Measurements from ENCODE around the gene CCDC142. TPM values are rescaled to one million over a fixed set of nuclear protein-coding genes. Genes with fewer than 3 reads are reported as not detected.

Gene CCDC142
- total and polyA plus RNA-seq, 4 donors = 5.5 to 25.5 (median 13.0) TPM

DNA sequence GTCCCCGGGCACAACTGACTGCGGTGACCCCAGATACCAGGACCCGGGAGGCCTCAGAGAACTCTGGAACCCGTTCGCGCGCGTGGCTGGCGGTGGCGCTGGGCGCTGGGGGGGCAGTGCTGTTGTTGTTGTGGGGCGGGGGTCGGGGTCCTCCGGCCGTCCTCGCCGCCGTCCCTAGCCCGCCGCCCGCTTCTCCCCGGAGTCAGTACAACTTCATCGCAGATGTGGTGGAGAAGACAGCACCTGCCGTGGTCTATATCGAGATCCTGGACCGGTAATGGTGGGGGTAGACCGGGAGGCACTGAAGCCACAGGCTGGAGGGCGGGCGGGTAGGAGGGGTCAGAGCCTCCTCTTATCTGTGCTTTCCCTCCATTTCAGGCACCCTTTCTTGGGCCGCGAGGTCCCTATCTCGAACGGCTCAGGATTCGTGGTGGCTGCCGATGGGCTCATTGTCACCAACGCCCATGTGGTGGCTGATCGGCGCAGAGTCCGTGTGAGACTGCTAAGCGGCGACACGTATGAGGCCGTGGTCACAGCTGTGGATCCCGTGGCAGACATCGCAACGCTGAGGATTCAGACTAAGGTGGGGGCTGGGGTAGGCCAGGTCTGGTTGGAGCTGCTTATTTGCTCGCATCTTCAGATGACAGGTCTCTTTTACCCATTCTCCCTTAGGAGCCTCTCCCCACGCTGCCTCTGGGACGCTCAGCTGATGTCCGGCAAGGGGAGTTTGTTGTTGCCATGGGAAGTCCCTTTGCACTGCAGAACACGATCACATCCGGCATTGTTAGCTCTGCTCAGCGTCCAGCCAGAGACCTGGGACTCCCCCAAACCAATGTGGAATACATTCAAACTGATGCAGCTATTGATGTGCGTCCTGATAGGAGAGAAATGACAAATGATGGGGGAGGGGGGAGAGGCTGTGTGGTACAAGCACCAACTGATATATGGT is 47.7 kb upstream of the CCDC142 start:
- ATAC-seq (ENCODE audit: insufficient read depth, low FRiP score) = no peak

DNA sequence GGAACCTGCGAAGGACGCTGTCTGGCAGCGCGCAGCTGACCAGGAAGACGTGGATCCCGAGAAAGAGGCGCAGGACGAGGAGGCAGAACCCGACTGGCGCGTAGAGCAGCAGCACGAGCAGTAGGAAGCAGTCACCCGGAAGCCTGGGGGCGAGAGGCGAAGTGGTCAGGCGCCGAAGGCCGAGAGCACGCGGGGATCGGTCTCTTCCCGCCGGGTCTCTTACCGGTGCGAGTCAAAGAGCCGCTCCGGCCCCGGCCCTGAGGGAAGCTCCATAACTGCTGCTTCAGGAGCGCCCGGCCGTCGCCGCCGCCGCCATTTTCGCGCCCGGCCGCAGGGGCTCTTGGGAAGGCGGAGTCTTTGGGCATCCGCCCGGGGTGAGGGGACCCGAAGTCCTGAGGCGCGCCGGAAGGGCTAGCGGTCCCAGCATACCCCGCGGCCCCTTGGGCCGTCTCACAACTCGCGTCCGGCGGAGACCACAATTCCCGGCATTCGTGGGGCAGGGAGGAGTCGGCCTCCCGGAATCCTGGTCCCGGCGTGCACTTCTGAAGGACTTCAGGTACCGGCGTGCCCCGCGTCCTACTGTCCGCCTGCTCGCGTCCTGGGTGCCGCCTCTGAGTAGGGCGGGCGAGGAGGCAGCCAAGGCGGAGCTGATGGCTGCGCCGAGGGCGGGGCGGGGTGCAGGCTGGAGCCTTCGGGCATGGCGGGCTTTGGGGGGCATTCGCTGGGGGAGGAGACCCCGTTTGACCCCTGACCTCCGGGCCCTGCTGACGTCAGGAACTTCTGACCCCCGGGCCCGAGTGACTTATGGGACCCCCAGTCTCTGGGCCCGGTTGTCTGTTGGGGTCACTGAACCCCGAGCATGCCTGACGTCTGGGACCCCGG is 46.8 kb upstream of the CCDC142 start, which contains the start of the genes AUP1 and HTRA2:
TSS of gene AUP1 (minus strand) at position 350 of the 882 bp plus-strand sequence. CDS start at position 273, 77 bp downstream.
TSS of gene HTRA2 (plus strand) at position 577 of the 882 bp plus-strand sequence. CDS start at position 651, 74 bp downstream.
- Histone ChIP-seq H3K4me1 (ENCODE audit: control insufficient read depth in 5 of 5, insufficient read depth in 5 of 5, low read length in 5 of 5) (peaks cover 8 to 23% (median 11%) of the 10 kb centered on the region in 5 donors), H3K9ac (ENCODE audit: insufficient read depth in 1 of 2, low read length in 2 of 2) (peak within 1 kb of the TSS; percentile 84 to 90), H3K27me3 (ENCODE audit: control insufficient read depth in 3 of 3, insufficient read depth in 3 of 3, low read length in 2 of 3) (no peaks in the 10 kb centered on the region), H3K36me3 (ENCODE audit: control insufficient read depth in 4 of 4, insufficient read depth in 4 of 4, low read length in 4 of 4) (peaks cover 14 to 44% (median 35%) of the 10 kb centered on the region in 4 donors), H3K9me3 (ENCODE audit: control insufficient read depth in 4 of 4, insufficient read depth in 3 of 4, low read length in 3 of 4) (no peaks in the 10 kb centered on the region), H3K27ac (ENCODE audit: low read depth in 1 of 2, low read length in 1 of 2) (peak within 1 kb of the TSS; percentile 87 to 97), H3K4me3 (peak within 1 kb of the TSS; percentile 99)
- TF ChIP-seq, protein P1, sequence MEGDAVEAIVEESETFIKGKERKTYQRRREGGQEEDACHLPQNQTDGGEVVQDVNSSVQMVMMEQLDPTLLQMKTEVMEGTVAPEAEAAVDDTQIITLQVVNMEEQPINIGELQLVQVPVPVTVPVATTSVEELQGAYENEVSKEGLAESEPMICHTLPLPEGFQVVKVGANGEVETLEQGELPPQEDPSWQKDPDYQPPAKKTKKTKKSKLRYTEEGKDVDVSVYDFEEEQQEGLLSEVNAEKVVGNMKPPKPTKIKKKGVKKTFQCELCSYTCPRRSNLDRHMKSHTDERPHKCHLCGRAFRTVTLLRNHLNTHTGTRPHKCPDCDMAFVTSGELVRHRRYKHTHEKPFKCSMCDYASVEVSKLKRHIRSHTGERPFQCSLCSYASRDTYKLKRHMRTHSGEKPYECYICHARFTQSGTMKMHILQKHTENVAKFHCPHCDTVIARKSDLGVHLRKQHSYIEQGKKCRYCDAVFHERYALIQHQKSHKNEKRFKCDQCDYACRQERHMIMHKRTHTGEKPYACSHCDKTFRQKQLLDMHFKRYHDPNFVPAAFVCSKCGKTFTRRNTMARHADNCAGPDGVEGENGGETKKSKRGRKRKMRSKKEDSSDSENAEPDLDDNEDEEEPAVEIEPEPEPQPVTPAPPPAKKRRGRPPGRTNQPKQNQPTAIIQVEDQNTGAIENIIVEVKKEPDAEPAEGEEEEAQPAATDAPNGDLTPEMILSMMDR (IDR thresholded peaks at IDR 0.05; ENCODE audit: control extremely low read depth, extremely low read depth) = no peak
- 0% methylated on average over 72 to 87 of the region's 87 CpGs for whole genome bisulfite sequencing, 2 donors
- DNase-seq (peak; percentile 99), ATAC-seq (ENCODE audit: insufficient read depth, low FRiP score) (peak; percentile 97)

More for the DNA sequence above, 47.7 kb upstream of the CCDC142 start:
- Histone ChIP-seq H3K9me3 (ENCODE audit: control insufficient read depth in 4 of 4, insufficient read depth in 3 of 4, low read length in 3 of 4) (no peaks in the 10 kb centered on the region), H3K4me1 (ENCODE audit: control insufficient read depth in 5 of 5, insufficient read depth in 5 of 5, low read length in 5 of 5) (peaks cover 8 to 23% (median 11%) of the 10 kb centered on the region in 5 donors), H3K27me3 (ENCODE audit: control insufficient read depth in 3 of 3, insufficient read depth in 3 of 3, low read length in 2 of 3) (no peaks in the 10 kb centered on the region), H3K36me3 (ENCODE audit: control insufficient read depth in 4 of 4, insufficient read depth in 4 of 4, low read length in 4 of 4) (peaks cover 14 to 44% (median 34%) of the 10 kb centered on the region in 4 donors), H3K4me3 (peak overlapping the region; percentile 69), H3K9ac (ENCODE audit: insufficient read depth in 1 of 2, low read length in 2 of 2) (peak overlapping the region in 1 of 2 donors; percentile 62), H3K27ac (ENCODE audit: low read depth in 1 of 2, low read length in 1 of 2) (peak overlapping the region; percentile 67 to 81)
- peak; percentile 43 to 61 (median 56) for DNase-seq
- TF ChIP-seq, protein P1 (IDR thresholded peaks at IDR 0.05; ENCODE audit: control extremely low read depth, extremely low read depth) = no peak
- WGBS, 2 donors = 3 to 4% methylated on average over 50 to 54 of the region's 54 CpGs

DNA sequence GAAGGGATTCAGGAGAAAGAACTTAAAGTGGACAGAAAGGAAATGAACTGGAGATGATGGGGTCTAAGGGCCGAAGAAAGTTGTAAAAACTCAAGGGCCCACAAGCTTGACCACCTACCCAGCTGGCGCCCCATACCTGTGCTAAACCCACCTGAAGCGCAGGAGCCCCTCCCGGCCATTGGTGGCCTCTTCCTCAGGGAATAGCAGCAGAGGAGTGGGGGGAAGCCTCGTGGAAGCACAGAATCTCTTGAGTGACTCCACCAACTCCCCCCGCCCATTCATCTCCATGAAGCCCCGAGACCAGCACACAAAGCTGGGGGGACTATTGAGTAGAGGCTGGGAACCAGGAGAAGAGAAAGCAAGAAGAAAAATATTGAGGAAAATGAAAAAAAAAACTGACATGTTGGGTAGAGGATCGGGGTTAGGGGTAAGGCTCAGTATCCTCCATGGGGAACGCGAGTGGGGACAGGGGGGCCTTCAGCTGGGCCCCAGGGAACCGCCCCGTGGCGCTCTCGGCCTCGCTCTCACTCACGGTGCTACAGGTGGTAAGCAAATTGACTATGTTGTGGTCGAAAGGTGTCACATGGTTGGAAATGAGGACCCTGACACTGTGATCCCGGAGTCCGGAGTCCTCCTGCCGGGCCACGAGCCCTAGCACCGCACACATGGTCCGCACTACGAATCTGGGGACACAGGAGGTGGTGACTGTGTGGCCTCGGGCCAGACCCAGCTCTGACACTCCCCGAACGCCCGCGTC is 46.0 kb upstream of the CCDC142 start:
- Histone ChIP-seq H3K4me1 (ENCODE audit: control insufficient read depth in 5 of 5, insufficient read depth in 5 of 5, low read length in 5 of 5) (peaks cover 8 to 23% (median 11%) of the 10 kb centered on the region in 5 donors), H3K36me3 (ENCODE audit: control insufficient read depth in 4 of 4, insufficient read depth in 4 of 4, low read length in 4 of 4) (peaks cover 14 to 40% (median 35%) of the 10 kb centered on the region in 4 donors), H3K9me3 (ENCODE audit: control insufficient read depth in 4 of 4, insufficient read depth in 3 of 4, low read length in 3 of 4) (no peaks in the 10 kb centered on the region), H3K4me3 (peak overlapping the region; percentile 99), H3K9ac (ENCODE audit: insufficient read depth in 1 of 2, low read length in 2 of 2) (peak overlapping the region; percentile 84 to 90), H3K27ac (ENCODE audit: low read depth in 1 of 2, low read length in 1 of 2) (peak overlapping the region; percentile 87 to 97), H3K27me3 (ENCODE audit: control insufficient read depth in 3 of 3, insufficient read depth in 3 of 3, low read length in 2 of 3) (no peaks in the 10 kb centered on the region)
- TF ChIP-seq, protein P1 (IDR thresholded peaks at IDR 0.05; ENCODE audit: control extremely low read depth, extremely low read depth) = no peak
- ATAC-seq (ENCODE audit: insufficient read depth, low FRiP score) = no peak
- 17% methylated on average over 29 of the region's 29 CpGs for WGBS, 2 donors
- DNase-seq = no peak

Data from lung (tissue), 12 donors.